Keratinocyte (primary cell): ENCODE measurements around the gene PHLPP2. TPM values are rescaled to one million over a fixed set of nuclear protein-coding genes. Genes with fewer than 3 reads are reported as not detected.

Experiments used
- DNase-seq: peaks from one replicate; pipeline ENCODE4 v3.0.0-alpha.2; 2011; ENCODE audit warnings: low read depth, missing footprints, low spot score
- FAIRE-seq: peaks from 2 replicates; lab custom pipeline; 2011; peaks lifted over from hg19 to GRCh38; lab: Jason Lieb, UNC
- H2AFZ ChIP-seq: 2 replicates; pipeline ENCODE4 v1.6.0; 2012; ENCODE audit warnings: low read length, control low read depth, inconsistent platforms; ENCODE audit not compliant: control insufficient read depth
- H3K27ac ChIP-seq: 2 replicates; pipeline ENCODE4 v1.5.1; 2011; ENCODE audit warnings: low read length; ENCODE audit not compliant: control insufficient read depth, insufficient read depth
- H3K27me3 ChIP-seq: 3 replicates; pipeline ENCODE4 v1.6.0; 2011; ENCODE audit warnings: low read length; ENCODE audit not compliant: control insufficient read depth, insufficient read depth; ENCODE audit errors: extremely low read depth
- H3K36me3 ChIP-seq, 2 experiments: 2 replicates in 1 of 2; 3 replicates in 1 of 2; pipeline ENCODE4 v1.5.1; 2011; ENCODE audit warnings: low read length in 2 of 2, mild to moderate bottlenecking in 1 of 2; ENCODE audit not compliant: control insufficient read depth in 2 of 2, insufficient read depth in 2 of 2; ENCODE audit errors: extremely low read depth in 1 of 2
- H3K4me1 ChIP-seq: 3 replicates; pipeline ENCODE4 v1.5.1; 2011; ENCODE audit warnings: low read length; ENCODE audit not compliant: control insufficient read depth, insufficient read depth; ENCODE audit errors: extremely low read depth
- H3K4me2 ChIP-seq: 3 replicates; pipeline ENCODE4 v1.6.0; 2011; ENCODE audit warnings: low read depth, low read length; ENCODE audit not compliant: control insufficient read depth, insufficient read depth; ENCODE audit errors: extremely low read depth
- H3K4me3 ChIP-seq, 3 experiments: fragments of 200-600 bp in 1 of 3; sonication (generic) in 1 of 3; 2 replicates in 2 of 3; 3 replicates in 1 of 3; pipeline ENCODE4 v1.5.1; 2011 to 2016; ENCODE audit warnings: low read length in 3 of 3, mild to moderate bottlenecking in 3 of 3, control low read depth in 2 of 3, inconsistent platforms in 1 of 3, low read depth in 1 of 3, mixed read lengths in 1 of 3, mixed run types in 1 of 3, moderate library complexity in 1 of 3; ENCODE audit not compliant: control insufficient read depth in 2 of 3, insufficient read depth in 2 of 3; ENCODE audit errors: extremely low read depth in 1 of 3
- H3K79me2 ChIP-seq: 2 replicates; pipeline ENCODE4 v1.6.0; 2012; ENCODE audit warnings: low read length; ENCODE audit not compliant: control insufficient read depth, insufficient read depth
- H3K9ac ChIP-seq: 3 replicates; pipeline ENCODE4 v1.6.0; 2011; ENCODE audit warnings: low read length; ENCODE audit not compliant: control insufficient read depth, insufficient read depth; ENCODE audit errors: extremely low read depth
- H3K9me1 ChIP-seq: 3 replicates; pipeline ENCODE4 v1.6.0; 2011; ENCODE audit warnings: low read length; ENCODE audit not compliant: control insufficient read depth, insufficient read depth; ENCODE audit errors: extremely low read depth
- H3K9me3 ChIP-seq: 2 replicates; pipeline ENCODE4 v1.5.1; 2012; ENCODE audit warnings: low read depth, low read length; ENCODE audit not compliant: control insufficient read depth
- H4K20me1 ChIP-seq: 3 replicates; pipeline ENCODE4 v1.6.0; 2011; ENCODE audit warnings: low read length; ENCODE audit not compliant: control insufficient read depth, insufficient read depth; ENCODE audit errors: extremely low read depth
- EZH2 ChIP-seq: IDR thresholded peaks from one replicate; pipeline ENCODE4 v1.6.1; 2012; ENCODE audit warnings: inconsistent platforms, mild to moderate bottlenecking, low read length, moderate library complexity
- dilution Hi-C: fragments of 300-500 bp; cut with MboI; formaldehyde crosslinking; loops from one replicate; pipeline ENCODE4 v1.7.0; 2020; ENCODE audit warnings: low sequenced_read_pairs; ENCODE audit not compliant: extremely low pct_ligation_motif_present
- polyA plus RNA-seq, 5 experiments: library from polyadenylated mRNA; depleted of rRNA in 3 of 5; stranded (reverse) in 3 of 5; stranded (forward) in 1 of 5; unstranded in 1 of 5; fragments of >200 nt; gene quantifications; 1 replicate in 1 of 5; 2 replicates in 3 of 5; 3 replicates in 1 of 5; pipeline versions ENCODE4 v1.2.1 to v1.2.3, GENCODE V29; 2011 to 2012; ENCODE audit warnings: missing spikeins in 2 of 5, low read depth in 1 of 5, low replicate concordance in 1 of 5
- TF ChIP-seq, protein P1 (sequence below), 3 experiments: IDR thresholded peaks in 1 of 3; conservative IDR thresholded peaks in 1 of 3; optimal IDR thresholded peaks in 1 of 3; 2 replicates in 2 of 3; 3 replicates in 1 of 3; pipeline versions ENCODE3 to v1.5.1; 2011; ENCODE audit warnings: low read length in 3 of 3, mild to moderate bottlenecking in 3 of 3, moderate library complexity in 2 of 3, control low read depth in 1 of 3, inconsistent platforms in 1 of 3; ENCODE audit not compliant: insufficient read depth in 2 of 3; ENCODE audit errors: extremely low read depth in 1 of 3

The PHLPP2 gene
- polyA plus RNA-seq, 1 donor (not counting 4 experiments of a cell fraction or from before 2014, with no cell fraction given), result 6.5 TPM

DNA sequence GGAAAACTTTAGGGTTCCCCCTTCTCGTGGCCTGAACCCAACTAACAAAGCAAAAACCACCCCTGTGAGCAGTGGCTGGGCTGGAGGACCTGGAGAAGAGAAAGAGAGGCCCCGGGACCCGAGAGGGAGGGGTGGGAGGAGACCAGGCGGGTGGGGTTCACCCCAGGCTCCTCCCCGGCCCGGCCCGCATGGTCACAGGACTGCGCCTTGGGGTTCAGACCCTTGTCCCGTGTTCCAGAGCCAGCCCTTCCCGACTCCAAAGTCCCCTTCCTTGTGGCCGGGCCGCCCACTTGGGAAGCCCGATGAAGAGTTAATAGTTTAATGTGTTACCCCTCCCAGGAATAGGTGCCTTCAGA lies 97.7 kb downstream of the PHLPP2 start:
- peak overlapping the region; percentile 60 for H3K27ac ChIP-seq
- FAIRE-seq (no peak), DNase-seq (no peak)
- peak overlapping the region; percentile 79 to 94 (median 90) for H3K4me3 ChIP-seq
- peak overlapping the region; percentile 74 for H3K9ac ChIP-seq
- peak overlapping the region; percentile 59 for H3K4me2 ChIP-seq
- peaks cover 2% of the 10 kb centered on the region for H3K79me2 ChIP-seq
- no peaks in the 10 kb centered on the region for H3K27me3 ChIP-seq
- no peaks in the 10 kb centered on the region for H3K36me3 ChIP-seq
- H3K9me1 ChIP-seq, result no peaks in the 10 kb centered on the region
- H2AFZ ChIP-seq, result peak overlapping the region; percentile 86
- H3K4me1 ChIP-seq, result peaks cover 21% of the 10 kb centered on the region
- no peaks in the 10 kb centered on the region for H4K20me1 ChIP-seq
- H3K9me3 ChIP-seq, result no peaks in the 10 kb centered on the region
- dilution Hi-C loops, result no loop called here
- no peak for TF ChIP-seq EZH2
- TF ChIP-seq, protein P1, sequence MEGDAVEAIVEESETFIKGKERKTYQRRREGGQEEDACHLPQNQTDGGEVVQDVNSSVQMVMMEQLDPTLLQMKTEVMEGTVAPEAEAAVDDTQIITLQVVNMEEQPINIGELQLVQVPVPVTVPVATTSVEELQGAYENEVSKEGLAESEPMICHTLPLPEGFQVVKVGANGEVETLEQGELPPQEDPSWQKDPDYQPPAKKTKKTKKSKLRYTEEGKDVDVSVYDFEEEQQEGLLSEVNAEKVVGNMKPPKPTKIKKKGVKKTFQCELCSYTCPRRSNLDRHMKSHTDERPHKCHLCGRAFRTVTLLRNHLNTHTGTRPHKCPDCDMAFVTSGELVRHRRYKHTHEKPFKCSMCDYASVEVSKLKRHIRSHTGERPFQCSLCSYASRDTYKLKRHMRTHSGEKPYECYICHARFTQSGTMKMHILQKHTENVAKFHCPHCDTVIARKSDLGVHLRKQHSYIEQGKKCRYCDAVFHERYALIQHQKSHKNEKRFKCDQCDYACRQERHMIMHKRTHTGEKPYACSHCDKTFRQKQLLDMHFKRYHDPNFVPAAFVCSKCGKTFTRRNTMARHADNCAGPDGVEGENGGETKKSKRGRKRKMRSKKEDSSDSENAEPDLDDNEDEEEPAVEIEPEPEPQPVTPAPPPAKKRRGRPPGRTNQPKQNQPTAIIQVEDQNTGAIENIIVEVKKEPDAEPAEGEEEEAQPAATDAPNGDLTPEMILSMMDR (optimal IDR thresholded peaks at IDR 0.05 in 1 of 3, IDR thresholded peaks at IDR 0.05 in 1 of 3, conservative IDR thresholded peaks at IDR 0.05 in 1 of 3; ENCODE audit: extremely low read depth in 1 of 3, insufficient read depth in 2 of 3, low read length in 3 of 3), result no peak

DNA sequence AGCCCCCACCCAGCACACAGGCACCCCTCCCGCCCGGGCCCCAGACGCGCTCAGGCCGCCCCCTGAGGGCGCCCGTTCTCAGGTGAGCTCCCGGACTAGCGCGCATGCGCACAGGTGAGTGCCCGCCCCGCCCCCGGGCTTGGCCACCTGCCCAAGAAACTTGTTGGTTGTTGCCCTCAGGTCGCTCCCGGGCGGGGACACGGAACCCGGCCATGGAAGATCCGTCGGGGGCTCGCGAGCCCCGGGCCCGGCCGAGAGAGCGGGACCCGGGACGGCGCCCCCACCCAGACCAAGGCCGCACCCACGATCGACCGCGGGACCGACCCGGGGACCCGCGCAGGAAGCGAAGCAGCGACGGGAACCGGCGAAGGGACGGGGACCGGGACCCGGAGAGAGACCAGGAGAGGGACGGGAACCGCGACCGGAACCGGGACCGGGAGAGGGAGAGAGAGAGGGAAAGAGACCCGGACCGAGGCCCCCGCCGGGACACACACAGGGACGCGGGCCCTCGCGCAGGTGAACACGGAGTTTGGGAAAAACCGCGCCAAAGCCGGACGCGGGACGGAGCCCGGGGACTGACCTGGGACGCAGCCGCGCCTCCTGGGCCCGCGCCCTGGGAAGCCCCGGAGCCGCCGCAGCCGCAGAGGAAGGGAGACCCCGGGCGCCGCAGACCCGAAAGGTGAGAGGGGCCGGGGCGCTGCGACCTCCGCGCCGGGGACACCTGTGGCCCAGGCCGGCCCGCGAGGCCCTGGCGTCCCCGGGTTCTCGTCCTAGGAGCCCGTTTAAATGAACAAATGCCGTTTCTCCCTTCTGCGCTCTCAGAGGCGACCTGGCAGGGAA lies 98.3 kb downstream of the PHLPP2 start, which contains the start of gene MARVELD3:
MARVELD3 (plus strand) TSS at position 167 of the 840 bp plus-strand sequence; CDS start at position 213, 46 bp downstream.
- Histone ChIP-seq H3K4me3 (peak within 1 kb of the TSS; percentile 79 to 94 (median 90)), H2AFZ (peak within 1 kb of the TSS; percentile 86), H3K79me2 (no peaks in the 10 kb centered on the region), H3K4me1 (peaks cover 18% of the 10 kb centered on the region), H3K27me3 (no peaks in the 10 kb centered on the region), H3K9me1 (no peaks in the 10 kb centered on the region), H3K27ac (peak within 1 kb of the TSS; percentile 60), H4K20me1 (no peaks in the 10 kb centered on the region), H3K4me2 (peak within 1 kb of the TSS; percentile 59), H3K9ac (peak within 1 kb of the TSS; percentile 74), H3K36me3 (no peaks in the 10 kb centered on the region), H3K9me3 (no peaks in the 10 kb centered on the region)
- TF ChIP-seq EZH2, result no peak
- TF ChIP-seq, protein P1 (optimal IDR thresholded peaks at IDR 0.05 in 1 of 3, IDR thresholded peaks at IDR 0.05 in 1 of 3, conservative IDR thresholded peaks at IDR 0.05 in 1 of 3; ENCODE audit: extremely low read depth in 1 of 3, insufficient read depth in 2 of 3, low read length in 3 of 3), result peak in 2 of 3 experiments; percentile 16 to 47
- DNase-seq, result no peak
- FAIRE-seq, result no peak
- dilution Hi-C loops, result no loop called here
